GM12878 (cell line): ENCODE results near the gene TFAP2B. TPM values are rescaled to one million over a fixed set of nuclear protein-coding genes. Genes with fewer than 3 reads are reported as not detected.

Source experiments
- BACH1 ChIP-seq: fragments of 450-650 bp; IDR thresholded peaks from 2 replicates; pipeline ENCODE4 v1.6.1; 2017; ENCODE audit warnings: mild to moderate bottlenecking, borderline replicate concordance
- BCL11A ChIP-seq: IDR thresholded peaks from 2 replicates; pipeline ENCODE4 v1.6.1; 2011; ENCODE audit warnings: low read depth, low read length
- CEBPZ ChIP-seq: fragments of 150-350 bp; IDR thresholded peaks from 2 replicates; pipeline ENCODE4 v1.6.1; 2016; ENCODE audit warnings: low read depth, low read length
- E2F8 ChIP-seq: fragments of 450-650 bp; IDR thresholded peaks from 2 replicates; pipeline ENCODE4 v1.6.1; 2018; ENCODE audit warnings: mild to moderate bottlenecking, low read depth, moderate library complexity; ENCODE audit not compliant: partially characterized antibody
- EP300 ChIP-seq, 2 experiments: fragments of 150-350 bp in 1 of 2; IDR thresholded peaks; 2 replicates each; pipeline ENCODE4 v1.6.1; 2011 to 2012; ENCODE audit warnings: low read depth in 2 of 2, low read length in 2 of 2, borderline replicate concordance in 1 of 2, improper control_type of control experiment in 1 of 2, inconsistent platforms in 1 of 2; ENCODE audit not compliant: control insufficient read depth in 1 of 2
- IKZF2 ChIP-seq, 2 experiments: fragments of 450-650 bp; IDR thresholded peaks; 2 replicates each; pipeline ENCODE4 v1.6.1; 2017; ENCODE audit warnings: mild to moderate bottlenecking in 2 of 2, moderate library complexity in 2 of 2
- IRF3 ChIP-seq: fragments of 450-650 bp; IDR thresholded peaks from 2 replicates; pipeline ENCODE4 v1.6.1; 2014; ENCODE audit warnings: mild to moderate bottlenecking
- PML ChIP-seq: IDR thresholded peaks from 2 replicates; pipeline ENCODE4 v1.6.1; 2012; ENCODE audit warnings: low read length, inconsistent platforms
- polyA plus RNA-seq, 11 experiments: library from polyadenylated mRNA; depleted of rRNA in 4 of 11; unstranded in 6 of 11; stranded (reverse) in 5 of 11; fragments of >200 nt; fragmentation: Nextera tagmentation in 4 of 11; fragmentation: Illumina TruSeq in 1 of 11; extraction: Ambion mirVana in 4 of 11; extraction: Trizol in 1 of 11; gene quantifications; 1 replicate in 1 of 11; 2 replicates in 10 of 11; pipeline versions ENCODE4 v1.2.1 to v1.2.3, GENCODE V29; 2011 to 2016; ENCODE audit warnings: inconsistent platforms in 2 of 11, missing spikeins in 2 of 11, low read depth in 1 of 11
- total RNA-seq, 4 experiments: library from RNA; depleted of rRNA in 3 of 4; stranded (reverse); fragments of >200 nt in 3 of 4; fragmentation: Illumina TruSeq in 1 of 4; extraction: Trizol in 1 of 4; gene quantifications; 2 replicates each; pipeline versions ENCODE4 v1.2.1 to v1.2.3, GENCODE V29; 2013 to 2021

TFAP2B gene
- total and polyA plus RNA-seq, 10 of the 15 experiments (the other 5 are each of a cell fraction or from before 2014, with no cell fraction given), result 0.03 to 0.15 (median 0.07) TPM; not detected in 5

- no peak for TF ChIP-seq CEBPZ
- TF ChIP-seq EP300 (IDR thresholded peaks at IDR 0.05; ENCODE audit: borderline replicate concordance in 1 of 2, control insufficient read depth in 1 of 2, low read depth in 2 of 2, low read length in 2 of 2), result no peak
- TF ChIP-seq BACH1, result no peak
- TF ChIP-seq IRF3, result no peak
- no peak for TF ChIP-seq PML
- no peak for TF ChIP-seq BCL11A
- no peak for TF ChIP-seq IKZF2 (IDR thresholded peaks at IDR 0.05)
- no peak for TF ChIP-seq E2F8
Observed at GRCh38 chr6:50889497-50889896, 70.8 kb downstream of the TFAP2B start (continued).
